ENCODE results near the gene ROGDI. TPM values are rescaled to one million over a fixed set of nuclear protein-coding genes. Genes with fewer than 3 reads are reported as not detected.
A peak's percentile ranks its signal among the peaks of the same experiment; 100 is the strongest.

Gene ROGDI, protein sequence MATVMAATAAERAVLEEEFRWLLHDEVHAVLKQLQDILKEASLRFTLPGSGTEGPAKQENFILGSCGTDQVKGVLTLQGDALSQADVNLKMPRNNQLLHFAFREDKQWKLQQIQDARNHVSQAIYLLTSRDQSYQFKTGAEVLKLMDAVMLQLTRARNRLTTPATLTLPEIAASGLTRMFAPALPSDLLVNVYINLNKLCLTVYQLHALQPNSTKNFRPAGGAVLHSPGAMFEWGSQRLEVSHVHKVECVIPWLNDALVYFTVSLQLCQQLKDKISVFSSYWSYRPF
- total RNA-seq (2013; cell fraction: nucleolus; rRNA removed), result 14.3 and 14.6 TPM in 2 replicates
- total RNA-seq (2014; rRNA removed), result 11.6 and 15.9 TPM in 2 replicates
- total RNA-seq (2014; rRNA removed; fragmentation: Illumina TruSeq; extraction: Trizol), result 7.9 and 8.0 TPM in 2 replicates
- 13.7 and 14.7 TPM in 2 replicates for total RNA-seq (2021)
- polyA plus RNA-seq (2011; ENCODE audit: low read depth), result 5.7 TPM
- 8.5 and 12.9 TPM in 2 replicates for polyA plus RNA-seq (2011; rRNA removed)
- polyA plus RNA-seq (2011; cell fraction: cytosol; rRNA removed), result 20.4 and 28.6 TPM in 2 replicates
- 58.6 and 63.0 TPM in 2 replicates for polyA plus RNA-seq (2011; cell fraction: nucleus; rRNA removed)
- 18.5 and 22.9 TPM in 2 replicates for polyA plus RNA-seq (2012)
- 1.9 and 7.6 TPM in 2 replicates for polyA plus RNA-seq (2014; fragmentation: Illumina TruSeq; extraction: Trizol)
- 1 to 10 TPM in 1 of 2 experiments, under 1 TPM in 1; 0.40 to 2.2 TPM for polyA plus RNA-seq (2014; fragmentation: Nextera tagmentation; extraction: Ambion mirVana)
- 21.3 and 22.8 TPM in 2 replicates for polyA plus RNA-seq (2014; rRNA removed)
- 10 to 100 TPM; 23.1 to 23.5 TPM for polyA plus RNA-seq (2016; fragmentation: Nextera tagmentation; extraction: Ambion mirVana)
- polyA minus RNA-seq (2011; rRNA and poly(A)+ RNA removed), result 4.5 and 13.1 TPM in 2 replicates
- polyA minus RNA-seq (2011; cell fraction: cytosol; rRNA and poly(A)+ RNA removed), result 4.7 and 8.5 TPM in 2 replicates
- 4.4 and 7.1 TPM in 2 replicates for polyA minus RNA-seq (2011; cell fraction: nucleus; rRNA and poly(A)+ RNA removed)
- Bru-seq, nascent RNA, result percentile 55 among the genes with signal in this experiment
- percentile 59 among the genes with signal in this experiment for BruChase-seq, experiment 1, labeled RNA remaining after a 6-hour chase
- percentile 51 among the genes with signal in this experiment for BruChase-seq, experiment 2, labeled RNA remaining after a 2-hour chase
- long read RNA-seq, experiment 1, partial matches to known transcripts, result 4 of 15 reads
- long read RNA-seq, experiment 1, other reads (novel, unspliced or antisense), result 8 of 15 reads
- long read RNA-seq, experiment 2, partial matches to known transcripts, result 0 of 1 reads
- long read RNA-seq, experiment 2, other reads (novel, unspliced or antisense), result 0 of 1 reads

DNA sequence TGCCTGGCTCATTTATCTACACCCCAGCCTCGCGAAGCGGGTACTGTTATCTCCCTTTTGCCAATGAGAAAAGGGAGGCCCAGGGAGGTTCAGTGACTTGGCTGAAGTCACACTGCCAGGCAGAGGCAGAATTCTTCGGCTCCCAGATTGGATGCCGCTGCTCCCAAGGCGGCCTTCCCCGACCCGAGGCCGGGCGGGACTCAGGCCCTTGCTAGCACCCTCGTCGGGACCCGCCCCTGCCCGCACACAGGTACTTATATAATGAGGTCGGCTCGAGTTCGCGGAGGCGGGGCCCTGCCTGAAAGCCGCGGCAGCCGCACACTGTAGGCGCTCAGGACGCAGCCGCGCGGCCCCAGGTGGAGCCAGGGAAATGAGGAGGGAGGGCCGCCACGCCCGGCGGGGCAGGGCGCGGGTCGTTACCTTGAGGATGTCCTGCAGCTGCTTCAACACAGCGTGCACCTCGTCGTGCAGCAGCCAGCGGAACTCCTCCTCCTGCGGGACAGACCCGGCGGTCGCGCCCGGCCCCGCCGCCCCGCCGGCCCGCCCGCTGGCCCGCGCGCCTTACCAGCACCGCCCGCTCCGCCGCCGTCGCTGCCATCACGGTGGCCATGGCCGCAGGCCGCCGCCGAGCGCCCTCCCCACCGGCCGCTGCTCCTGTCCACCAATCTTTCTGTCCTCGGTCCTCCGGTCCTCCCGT, at the start of gene ROGDI:
Gene ROGDI, minus strand, starts transcription at position 672 of the 697 bp plus-strand sequence. Its CDS starts 62 bp downstream, at position 610.
- DNase-seq (ENCODE audit: low read depth, low spot score) (no peak), FAIRE-seq (peak; percentile 93), ATAC-seq (peak; percentile 65)
- Histone ChIP-seq H3K9me3 (replicated peaks; ENCODE audit: control insufficient read depth, insufficient read depth, low read length) (no peaks in the 10 kb centered on the region), H3K4me1 (ENCODE audit: control insufficient read depth, insufficient read depth, low read length) (peaks cover 20% of the 10 kb centered on the region), H2AFZ (ENCODE audit: control insufficient read depth, low read depth, low read length) (peak within 1 kb of the TSS; percentile 66), H3K4me3 (peak within 1 kb of the TSS; percentile 72), H3K27me3 (replicated peaks in 1 of 2; ENCODE audit: control insufficient read depth in 2 of 2, insufficient read depth in 2 of 2, low read length in 1 of 2) (no peaks in the 10 kb centered on the region), H3K79me2 (ENCODE audit: control insufficient read depth, insufficient read depth, low read length) (no peaks in the 10 kb centered on the region), H4K20me1 (ENCODE audit: control insufficient read depth, insufficient read depth) (no peaks in the 10 kb centered on the region), H3K9ac (ENCODE audit: control insufficient read depth, insufficient read depth, low read length) (peak within 1 kb of the TSS; percentile 43; the same call in 1 of the 2 replicates), H3K27ac (ENCODE audit: control insufficient read depth, insufficient read depth) (peak within 1 kb of the TSS; percentile 58), H3K36me3 (ENCODE audit: control insufficient read depth in 2 of 2, insufficient read depth in 2 of 2, low read length in 1 of 2) (peaks cover 0 to 3% of the 10 kb centered on the region in 2 experiments), H3K4me2 (ENCODE audit: control insufficient read depth, insufficient read depth) (peak within 1 kb of the TSS; percentile 97)
- POLR2A ChIA-PET, result interaction anchor here (0.5 to 1.8 kb wide), 4 partner anchors 9 to 108 kb away, joined by 3 to 5 read pairs (median 4); partner anchors contain the start of genes ANKS3, DNAAF8 and NUDT16L1
- in situ Hi-C loops (cut with MboI), result no loop called here
- BruUV-seq (replicated peaks), result no TSS peak
- SMC1A ChIA-PET (ENCODE audit: uncharacterized antibody, unreplicated experiment), result interaction anchor here (0.7 to 2.4 kb wide), 4 partner anchors 29 to 178 kb away, joined by 3 to 11 read pairs (median 6); partner anchors contain the start of gene DNAAF8
- intact Hi-C loops (cut with micrococcal nuclease; ENCODE audit: unreplicated experiment), result loop anchor here (2.0 to 10.0 kb wide), 4 partner anchors 33 to 187 kb away; partner anchors contain the start of genes ANKS3, DNAAF8, SEC14L5 and UBALD1
- RAD21 ChIA-PET (ENCODE audit: unreplicated experiment), result interaction anchor here (1.1 to 2.8 kb wide), 2 partner anchors 68 to 107 kb away, joined by 4 to 18 read pairs; partner anchors contain the start of genes ANKS3 and DNAAF8
- CTCF ChIA-PET, result interaction anchor here (1.0 to 1.4 kb wide), 3 partner anchors 33 to 107 kb away, joined by 3 to 5 read pairs (median 3); partner anchors contain the start of genes ANKS3 and DNAAF8
- under 1% methylated on average over 34 of the region's 70 CpGs for WGBS (ENCODE audit: insufficient coverage, insufficient replicate concordance, low lambda C conversion rate, missing lambda C conversion rate)
- TF ChIP-seq SMAD5 (IDR thresholded peaks at IDR 0.05; ENCODE audit: low read depth), result no peak
- 0 out of 2 replicates have a peak, but pooled peaks have one; percentile 4 for TF ChIP-seq TCF12 (IDR thresholded peaks at IDR 0.05; ENCODE audit: low read depth, low read length)
- TF ChIP-seq BMI1 (IDR thresholded peaks at IDR 0.05; ENCODE audit: borderline replicate concordance), result no peak
- peak; percentile 76 for TF ChIP-seq IKZF1 (conservative IDR thresholded peaks at IDR 0.05)
- peak; percentile 57; the same call in 1 of the 2 replicates for TF ChIP-seq LARP7 (IDR thresholded peaks at IDR 0.05)
- TF ChIP-seq NR2C1 (IDR thresholded peaks at IDR 0.05), result 0 out of 2 replicates have a peak, but pooled peaks have one; percentile 11
- peak; percentile 48; the same call in 1 of the 2 replicates for TF ChIP-seq MXI1 (IDR thresholded peaks at IDR 0.05; ENCODE audit: low read depth, low read length)
- TF ChIP-seq KAT2A (conservative IDR thresholded peaks at IDR 0.05; ENCODE audit: control insufficient read depth, low read depth, low read length), result no peak
- TF ChIP-seq, protein P1, sequence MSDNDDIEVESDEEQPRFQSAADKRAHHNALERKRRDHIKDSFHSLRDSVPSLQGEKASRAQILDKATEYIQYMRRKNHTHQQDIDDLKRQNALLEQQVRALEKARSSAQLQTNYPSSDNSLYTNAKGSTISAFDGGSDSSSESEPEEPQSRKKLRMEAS (IDR thresholded peaks at IDR 0.05; ENCODE audit: low read depth, low read length), result no peak
- peak; percentile 45; the same call in 1 of the 2 replicates for TF ChIP-seq RB1 (IDR thresholded peaks at IDR 0.05; ENCODE audit: borderline replicate concordance)
- TF ChIP-seq, protein P2, sequence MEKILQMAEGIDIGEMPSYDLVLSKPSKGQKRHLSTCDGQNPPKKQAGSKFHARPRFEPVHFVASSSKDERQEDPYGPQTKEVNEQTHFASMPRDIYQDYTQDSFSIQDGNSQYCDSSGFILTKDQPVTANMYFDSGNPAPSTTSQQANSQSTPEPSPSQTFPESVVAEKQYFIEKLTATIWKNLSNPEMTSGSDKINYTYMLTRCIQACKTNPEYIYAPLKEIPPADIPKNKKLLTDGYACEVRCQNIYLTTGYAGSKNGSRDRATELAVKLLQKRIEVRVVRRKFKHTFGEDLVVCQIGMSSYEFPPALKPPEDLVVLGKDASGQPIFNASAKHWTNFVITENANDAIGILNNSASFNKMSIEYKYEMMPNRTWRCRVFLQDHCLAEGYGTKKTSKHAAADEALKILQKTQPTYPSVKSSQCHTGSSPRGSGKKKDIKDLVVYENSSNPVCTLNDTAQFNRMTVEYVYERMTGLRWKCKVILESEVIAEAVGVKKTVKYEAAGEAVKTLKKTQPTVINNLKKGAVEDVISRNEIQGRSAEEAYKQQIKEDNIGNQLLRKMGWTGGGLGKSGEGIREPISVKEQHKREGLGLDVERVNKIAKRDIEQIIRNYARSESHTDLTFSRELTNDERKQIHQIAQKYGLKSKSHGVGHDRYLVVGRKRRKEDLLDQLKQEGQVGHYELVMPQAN (conservative IDR thresholded peaks at IDR 0.05), result peak; percentile 79; the same call in 1 of the 2 replicates
- no peak for TF ChIP-seq ZZZ3 (IDR thresholded peaks at IDR 0.05; ENCODE audit: control insufficient read depth, insufficient read length, low read depth)
- TF ChIP-seq NR2F1 (conservative IDR thresholded peaks at IDR 0.05), result peak; percentile 7; the same call in 1 of the 2 replicates
- peak in 1 of 2 experiments; percentile 5; a peak in 1 of 4 replicates for TF ChIP-seq BHLHE40 (IDR thresholded peaks at IDR 0.05; ENCODE audit: borderline replicate concordance in 1 of 2, low read depth in 2 of 2, low read length in 1 of 2)
- no peak for TF ChIP-seq BRCA1 (IDR thresholded peaks at IDR 0.05; ENCODE audit: low read depth, low read length)
- TF ChIP-seq GATAD2B (conservative IDR thresholded peaks at IDR 0.05; ENCODE audit: low read depth), result peak; percentile 70; the same call in 1 of the 2 replicates
